Measurements from ENCODE around the gene CPA3. TPM values are rescaled to one million over a fixed set of nuclear protein-coding genes. Genes with fewer than 3 reads are reported as not detected.

The CPA3 gene
- total and polyA plus RNA-seq, 10 of the 15 experiments (the other 5 are each of a cell fraction or from before 2014, with no cell fraction given): not detected

- Histone ChIP-seq H3K4me1 (ENCODE audit: control insufficient read depth, insufficient read depth, low read length) (no peaks in the 10 kb centered on the region), H3K9ac (ENCODE audit: control insufficient read depth, insufficient read depth, low read length) (no peak overlapping the region), H3K4me2 (ENCODE audit: control insufficient read depth, insufficient read depth) (no peak overlapping the region), H3K9me3 (replicated peaks; ENCODE audit: control insufficient read depth, insufficient read depth, low read length) (no peaks in the 10 kb centered on the region), H3K27ac (ENCODE audit: control insufficient read depth, insufficient read depth) (no peak overlapping the region), H2AFZ (ENCODE audit: control insufficient read depth, low read depth, low read length) (no peak overlapping the region), H3K79me2 (ENCODE audit: control insufficient read depth, insufficient read depth, low read length) (no peaks in the 10 kb centered on the region), H3K4me3 (no peak overlapping the region), H4K20me1 (ENCODE audit: control insufficient read depth, insufficient read depth) (no peaks in the 10 kb centered on the region), H3K36me3 (ENCODE audit: control insufficient read depth in 2 of 2, insufficient read depth in 2 of 2, low read length in 1 of 2) (no peaks in the 10 kb centered on the region), H3K27me3 (replicated peaks in 1 of 2; ENCODE audit: control insufficient read depth in 2 of 2, insufficient read depth in 2 of 2, low read length in 1 of 2) (peaks cover 0 to 9% of the 10 kb centered on the region in 2 experiments; a peak in 2 of 4 replicates)
- no TSS peak for BruUV-seq (replicated peaks)
- in situ Hi-C loops (cut with MboI) (loop anchor here (10.0 kb wide), 1 partner anchor 409 kb away; no protein-coding TSS in a partner anchor), intact Hi-C loops (cut with micrococcal nuclease; ENCODE audit: unreplicated experiment) (loop anchor here (10.0 kb wide), 2 partner anchors 409 to 481 kb away; no protein-coding TSS in a partner anchor)
- ATAC-seq: no peak
- ChIA-PET POLR2A (no interaction called here), CTCF (interaction anchor here (1.1 to 1.6 kb wide), 2 partner anchors 14 to 84 kb away, joined by 3 to 5 read pairs; no protein-coding TSS in a partner anchor), SMC1A (ENCODE audit: uncharacterized antibody, unreplicated experiment) (no interaction called here), RAD21 (ENCODE audit: unreplicated experiment) (no interaction called here)
- TF ChIP-seq ZNF274 (IDR thresholded peaks at IDR 0.05; ENCODE audit: insufficient read depth, insufficient read length): no peak
- TF ChIP-seq STAT3 (IDR thresholded peaks at IDR 0.05; ENCODE audit: low read depth, low read length): no peak
- TF ChIP-seq POLR2A (IDR thresholded peaks at IDR 0.05; ENCODE audit: low read depth, low read length): no peak
- no peak for TF ChIP-seq KDM1A (IDR thresholded peaks at IDR 0.05; ENCODE audit: borderline replicate concordance)
- TF ChIP-seq, protein P1, sequence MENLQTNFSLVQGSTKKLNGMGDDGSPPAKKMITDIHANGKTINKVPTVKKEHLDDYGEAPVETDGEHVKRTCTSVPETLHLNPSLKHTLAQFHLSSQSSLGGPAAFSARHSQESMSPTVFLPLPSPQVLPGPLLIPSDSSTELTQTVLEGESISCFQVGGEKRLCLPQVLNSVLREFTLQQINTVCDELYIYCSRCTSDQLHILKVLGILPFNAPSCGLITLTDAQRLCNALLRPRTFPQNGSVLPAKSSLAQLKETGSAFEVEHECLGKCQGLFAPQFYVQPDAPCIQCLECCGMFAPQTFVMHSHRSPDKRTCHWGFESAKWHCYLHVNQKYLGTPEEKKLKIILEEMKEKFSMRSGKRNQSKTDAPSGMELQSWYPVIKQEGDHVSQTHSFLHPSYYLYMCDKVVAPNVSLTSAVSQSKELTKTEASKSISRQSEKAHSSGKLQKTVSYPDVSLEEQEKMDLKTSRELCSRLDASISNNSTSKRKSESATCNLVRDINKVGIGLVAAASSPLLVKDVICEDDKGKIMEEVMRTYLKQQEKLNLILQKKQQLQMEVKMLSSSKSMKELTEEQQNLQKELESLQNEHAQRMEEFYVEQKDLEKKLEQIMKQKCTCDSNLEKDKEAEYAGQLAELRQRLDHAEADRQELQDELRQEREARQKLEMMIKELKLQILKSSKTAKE (IDR thresholded peaks at IDR 0.05; ENCODE audit: low read depth, poor library complexity, severe bottlenecking): no peak
- TF ChIP-seq E2F8 (IDR thresholded peaks at IDR 0.05; ENCODE audit: low read depth, partially characterized antibody): no peak
- TF ChIP-seq, protein P2, sequence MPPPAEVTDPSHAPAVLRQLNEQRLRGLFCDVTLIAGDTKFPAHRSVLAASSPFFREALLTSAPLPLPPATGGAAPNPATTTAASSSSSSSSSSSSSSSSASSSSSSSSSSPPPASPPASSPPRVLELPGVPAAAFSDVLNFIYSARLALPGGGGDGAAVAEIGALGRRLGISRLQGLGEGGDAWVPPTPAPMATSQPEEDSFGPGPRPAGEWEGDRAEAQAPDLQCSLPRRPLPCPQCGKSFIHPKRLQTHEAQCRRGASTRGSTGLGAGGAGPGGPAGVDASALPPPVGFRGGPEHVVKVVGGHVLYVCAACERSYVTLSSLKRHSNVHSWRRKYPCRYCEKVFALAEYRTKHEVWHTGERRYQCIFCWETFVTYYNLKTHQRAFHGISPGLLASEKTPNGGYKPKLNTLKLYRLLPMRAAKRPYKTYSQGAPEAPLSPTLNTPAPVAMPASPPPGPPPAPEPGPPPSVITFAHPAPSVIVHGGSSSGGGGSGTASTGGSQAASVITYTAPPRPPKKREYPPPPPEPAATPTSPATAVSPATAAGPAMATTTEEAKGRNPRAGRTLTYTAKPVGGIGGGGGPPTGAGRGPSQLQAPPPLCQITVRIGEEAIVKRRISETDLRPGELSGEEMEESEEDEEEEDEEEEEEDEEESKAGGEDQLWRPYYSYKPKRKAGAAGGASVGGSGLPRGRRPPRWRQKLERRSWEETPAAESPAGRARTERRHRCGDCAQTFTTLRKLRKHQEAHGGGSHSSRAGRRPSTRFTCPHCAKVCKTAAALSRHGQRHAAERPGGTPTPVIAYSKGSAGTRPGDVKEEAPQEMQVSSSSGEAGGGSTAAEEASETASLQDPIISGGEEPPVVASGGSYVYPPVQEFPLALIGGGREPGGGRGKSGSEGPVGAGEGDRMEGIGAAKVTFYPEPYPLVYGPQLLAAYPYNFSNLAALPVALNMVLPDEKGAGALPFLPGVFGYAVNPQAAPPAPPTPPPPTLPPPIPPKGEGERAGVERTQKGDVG (CRISPR knock-in tag; IDR thresholded peaks at IDR 0.05): no peak
- no peak for TF ChIP-seq SMC3 (IDR thresholded peaks at IDR 0.05; ENCODE audit: borderline replicate concordance, low read length)
- no peak for DNase-seq (ENCODE audit: low read depth, low spot score)
- no peak for FAIRE-seq
- WGBS (ENCODE audit: insufficient coverage, insufficient replicate concordance, low lambda C conversion rate, missing lambda C conversion rate): 35% methylated on average over 4 of the region's 4 CpGs
Observed at GRCh38 chr3:148866261-148866660, 1.2 kb downstream of the CPA3 start.
